HCT116 (cell line): ENCODE results near the gene ANGPT4. TPM values are rescaled to one million over a fixed set of nuclear protein-coding genes. Genes with fewer than 3 reads are reported as not detected.

Experiments
- ATAC-seq: fragments of 200-7000 bp; cut with Tn5 transposase; 2 replicates; pipeline ENCODE4 v1.9.1; 2020; ENCODE audit warnings: mild to moderate bottlenecking, moderate library complexity
- BruUV-seq: library from RNA; stranded (reverse); fragments of 400-500 nt; replicated peaks from 2 replicates; lab custom pipeline; 2021; lab: Mats Ljungman, UMichigan
- CTCF ChIA-PET: fragments of 300-600 bp; sonication (Branson Sonifier 250); formaldehyde crosslinking; loops from one replicate; lab custom pipeline; 2021; ENCODE audit warnings: antibody characterized with exemption; lab: Charles Lee
- POLR2A ChIA-PET: fragments of 300-600, 350-600 bp; sonication (Branson Sonifier 250); formaldehyde crosslinking; loops from one replicate; lab custom pipeline; 2021; ENCODE audit warnings: antibody characterized with exemption; lab: Charles Lee
- RAD21 ChIA-PET, 2 experiments: fragments of 300-600 bp; sonication (Branson Sonifier 250); formaldehyde crosslinking; loops; one replicate each; lab custom pipeline; 2023; ENCODE audit warnings: low total read pairs in 2 of 2; ENCODE audit not compliant: uncharacterized antibody in 2 of 2, unreplicated experiment in 2 of 2, low non-redundant PET in 1 of 2; lab: Charles Lee
- DNase-seq: peaks from one replicate; pipeline ENCODE4 v3.0.0-alpha.2; 2010; ENCODE audit warnings: low read depth, low spot score
- H2AFZ ChIP-seq: fragments of 200-600 bp; shearing (Covaris generic), sonication (generic); 2 replicates; pipeline ENCODE4 v1.6.1; 2017; ENCODE audit warnings: low read depth, mixed run types, mixed read lengths, antibody characterized with exemption, low read length; ENCODE audit not compliant: poor library complexity, severe bottlenecking
- H3K27ac ChIP-seq: 2 replicates; pipeline ENCODE4 v1.5.1; 2012; ENCODE audit warnings: low read depth, low read length
- H3K27me3 ChIP-seq: fragments of 200-600 bp; sonication (generic); 2 replicates; pipeline ENCODE4 v1.6.1; 2016; ENCODE audit warnings: mixed run types, low read length, mixed read lengths; ENCODE audit not compliant: insufficient read depth
- H3K36me3 ChIP-seq, 2 experiments: fragments of 200-500 bp in 1 of 2; fragments of 200-600 bp in 1 of 2; sonication (Bioruptor generic) in 1 of 2; sonication (generic) in 1 of 2; 2 replicates each; pipeline versions ENCODE4 v1.5.1 to v1.6.1; 2014 to 2016; ENCODE audit warnings: low read length in 2 of 2, inconsistent platforms in 1 of 2, mixed read lengths in 1 of 2, mixed run types in 1 of 2; ENCODE audit not compliant: insufficient read depth in 2 of 2, control insufficient read depth in 1 of 2
- H3K4me1 ChIP-seq, 2 experiments: fragments of 200-600 bp in 1 of 2; sonication (generic) in 1 of 2; 2 replicates each; pipeline versions ENCODE4 v1.5.1 to v1.6.1; 2012 to 2017; ENCODE audit warnings: low read length in 2 of 2, inconsistent platforms in 1 of 2, mild to moderate bottlenecking in 1 of 2, mixed read lengths in 1 of 2, mixed run types in 1 of 2, moderate library complexity in 1 of 2; ENCODE audit not compliant: insufficient read depth in 2 of 2, control insufficient read depth in 1 of 2
- H3K4me2 ChIP-seq: fragments of 200-600 bp; sonication (generic); 2 replicates; pipeline ENCODE4 v1.6.1; 2017; ENCODE audit warnings: mixed run types, low read length, mixed read lengths
- H3K4me3 ChIP-seq, 2 experiments: fragments of 200-600 bp in 1 of 2; sonication (generic) in 1 of 2; replicated peaks in 1 of 2; 2 replicates each; pipeline ENCODE4 v1.5.1; 2011 to 2016; ENCODE audit warnings: low read length in 2 of 2, control low read depth in 1 of 2, low read depth in 1 of 2, mild to moderate bottlenecking in 1 of 2, mixed read lengths in 1 of 2, mixed run types in 1 of 2
- H3K79me2 ChIP-seq: fragments of 200-600 bp; sonication (generic); 2 replicates; pipeline ENCODE4 v1.6.1; 2017; ENCODE audit warnings: mild to moderate bottlenecking, mixed run types, low read length, moderate library complexity, mixed read lengths; ENCODE audit not compliant: insufficient read depth
- H3K9ac ChIP-seq: fragments of 200-600 bp; sonication (generic); 2 replicates; pipeline ENCODE4 v1.6.1; 2016; ENCODE audit warnings: low read length, mixed read lengths
- H3K9me2 ChIP-seq: fragments of 200-600 bp; sonication (generic), shearing (Covaris generic); 2 replicates; pipeline ENCODE4 v1.6.1; 2017; ENCODE audit warnings: mixed run types, mild to moderate bottlenecking, moderate library complexity; ENCODE audit not compliant: insufficient read depth
- H3K9me3 ChIP-seq, 2 experiments: fragments of 200-500 bp in 1 of 2; fragments of 200-600 bp in 1 of 2; sonication (Bioruptor generic) in 1 of 2; sonication (generic) in 1 of 2; 2 replicates each; pipeline ENCODE4 v1.6.1; 2014 to 2017; ENCODE audit warnings: low read length in 2 of 2, mixed read lengths in 2 of 2, inconsistent platforms in 1 of 2, low read depth in 1 of 2, mild to moderate bottlenecking in 1 of 2, mixed run types in 1 of 2, moderate library complexity in 1 of 2; ENCODE audit not compliant: control insufficient read depth in 1 of 2, insufficient read depth in 1 of 2
- H4K20me1 ChIP-seq: fragments of 200-600 bp; sonication (generic), shearing (Covaris generic); 2 replicates; pipeline ENCODE4 v1.6.1; 2017; ENCODE audit warnings: mixed run types, mild to moderate bottlenecking, moderate library complexity; ENCODE audit not compliant: insufficient read depth
- CEBPB ChIP-seq: IDR thresholded peaks from 2 replicates; pipeline ENCODE4 v1.6.1; 2012; ENCODE audit warnings: low read depth
- CTCF ChIP-seq, 3 experiments: fragments of 200-600 bp in 1 of 3; sonication (generic) in 1 of 3; IDR thresholded peaks in 2 of 3; conservative IDR thresholded peaks in 1 of 3; 2 replicates each; pipeline ENCODE4 v1.5.1; 2012 to 2017; ENCODE audit warnings: low read depth in 2 of 3, low read length in 2 of 3, antibody characterized with exemption in 1 of 3, borderline replicate concordance in 1 of 3, control low read depth in 1 of 3, mild to moderate bottlenecking in 1 of 3, mixed read lengths in 1 of 3, mixed run types in 1 of 3, moderate library complexity in 1 of 3; ENCODE audit not compliant: insufficient read depth in 1 of 3
- EGR1 ChIP-seq: IDR thresholded peaks from 2 replicates; pipeline ENCODE4 v1.6.1; 2012; ENCODE audit warnings: low read depth
- EZH2 ChIP-seq: fragments of 200-600 bp; sonication (generic); IDR thresholded peaks from 2 replicates; pipeline ENCODE4 v1.6.1; 2017; ENCODE audit warnings: antibody characterized with exemption, mixed run types
- EZH2phosphoT487 ChIP-seq: fragments of 200-600 bp; IDR thresholded peaks from 2 replicates; pipeline ENCODE4 v1.6.1; 2018; ENCODE audit warnings: antibody characterized with exemption, borderline replicate concordance
- FOSL1 ChIP-seq: IDR thresholded peaks from 2 replicates; pipeline ENCODE4 v1.6.1; 2012; ENCODE audit warnings: low read depth
- MAX ChIP-seq: IDR thresholded peaks from 2 replicates; pipeline ENCODE4 v1.6.1; 2012
- POLR2A ChIP-seq: IDR thresholded peaks from 2 replicates; pipeline ENCODE4 v1.7.0; 2011; ENCODE audit warnings: borderline replicate concordance; ENCODE audit not compliant: insufficient read depth, insufficient read length; ENCODE audit errors: extremely low read depth
- POLR2AphosphoS5 ChIP-seq: IDR thresholded peaks from 2 replicates; pipeline ENCODE4 v1.6.1; 2011; ENCODE audit warnings: mild to moderate bottlenecking, low read depth, low read length, moderate library complexity
- REST ChIP-seq: IDR thresholded peaks from 2 replicates; pipeline ENCODE4 v1.6.1; 2012; ENCODE audit warnings: low read depth
- TCF7L2 ChIP-seq: IDR thresholded peaks from 2 replicates; pipeline ENCODE4 v1.7.0; 2011; ENCODE audit warnings: borderline replicate concordance, inconsistent platforms; ENCODE audit not compliant: insufficient read depth, insufficient read length; ENCODE audit errors: extremely low read depth
- ZBTB33 ChIP-seq: IDR thresholded peaks from 2 replicates; pipeline ENCODE4 v1.6.1; 2011; ENCODE audit warnings: mild to moderate bottlenecking, low read length, moderate library complexity; ENCODE audit not compliant: insufficient replicate concordance; ENCODE audit errors: extremely low read depth
- ZNF274 ChIP-seq: fragments of 200-500 bp; sonication (Bioruptor generic); IDR thresholded peaks from 2 replicates; pipeline ENCODE4 v1.6.1; 2014; ENCODE audit warnings: mild to moderate bottlenecking, low read depth, low read length, inconsistent platforms
- intact Hi-C: fragments of 100-400 bp; cut with micrococcal nuclease; formaldehyde crosslinking; loops from 2 replicates; pipeline ENCODE4 v1.10.0; 2022
- total RNA-seq: library from RNA; stranded (reverse); gene quantifications from one replicate; pipeline ENCODE4 v1.2.1, GENCODE V29; 2021; ENCODE audit not compliant: unreplicated experiment

ANGPT4 gene
- total RNA-seq, 1 experiment from 2014 or later = not detected

GRCh38 chr20:829551-829950, 86.6 kb downstream of the ANGPT4 start:
- POLR2A ChIA-PET = no interaction called here
- CTCF ChIA-PET = no interaction called here
- intact Hi-C loops = no loop called here

More at GRCh38 chr20:829551-829950, 86.6 kb downstream of the ANGPT4 start:
- Histone ChIP-seq H3K27me3 (no peaks in the 10 kb centered on the region), H3K36me3 (no peaks in the 10 kb centered on the region), H3K4me1 (peaks cover 4 to 7% of the 10 kb centered on the region in 2 experiments; a peak in 3 of 4 replicates), H3K4me3 (no peak overlapping the region), H4K20me1 (no peaks in the 10 kb centered on the region), H3K79me2 (no peaks in the 10 kb centered on the region), H3K9ac (no peak overlapping the region), H3K27ac (no peak overlapping the region)
- no peak for DNase-seq
- ATAC-seq = no peak
- BruUV-seq = no TSS peak
- TF ChIP-seq EZH2phosphoT487 (no peak), POLR2A (no peak), CEBPB (no peak), ZBTB33 (no peak), TCF7L2 (no peak), MAX (no peak), ZNF274 (no peak), REST (no peak), EZH2 (no peak), CTCF (IDR thresholded peaks at IDR 0.05 in 2 of 3, conservative IDR thresholded peaks at IDR 0.05 in 1 of 3; ENCODE audit: borderline replicate concordance in 1 of 3, insufficient read depth in 1 of 3, low read depth in 2 of 3, low read length in 2 of 3) (no peak), FOSL1 (no peak), EGR1 (no peak), POLR2AphosphoS5 (no peak)
- TF ChIP-seq, all 23 proteins: peak for 0
- Histone ChIP-seq H3K9me3 (no peaks in the 10 kb centered on the region), H2AFZ (no peak overlapping the region), H3K9me2 (no peaks in the 10 kb centered on the region), H3K4me2 (no peak overlapping the region)
- RAD21 ChIA-PET = no interaction called here
